Kidney tubule cell (primary cell): Measurements from ENCODE around the gene ACAD10.
"Not testable (repeated sequence)": the region's sequence is repeated elsewhere in the genome, so short reads cannot be mapped to it uniquely, and the experiment has no call there.

Experiments used
- DNase-seq: peaks from one replicate; pipeline ENCODE4 v3.0.0-alpha.2; 2018; ENCODE audit warnings: low spot score

The ACAD10 gene

GRCh38 chr12:111753144-111753881 is 67.5 kb downstream of the ACAD10 start:
- peak; percentile 65 for DNase-seq

GRCh38 chr12:111754671-111755070 is 68.8 kb downstream of the ACAD10 start:
- DNase-seq = no peak

- no peak for DNase-seq
These were observed 70.3 kb downstream of the ACAD10 start for GRCh38 chr12:111756196-111756595.

- no peak for DNase-seq
These were observed 70.8 kb downstream of the ACAD10 start for GRCh38 chr12:111756681-111757080.

GRCh38 chr12:111757361-111758119 is 71.7 kb downstream of the ACAD10 start:
- DNase-seq = peak; percentile 47

GRCh38 chr12:111758120-111758561 is 72.3 kb downstream of the ACAD10 start:
- DNase-seq = no peak

- DNase-seq = no peak
These were observed 73.4 kb downstream of the ACAD10 start for GRCh38 chr12:111759271-111759670.

GRCh38 chr12:111759991-111760390 is 74.1 kb downstream of the ACAD10 start:
- no peak for DNase-seq

- DNase-seq = no peak
These were observed 75.2 kb downstream of the ACAD10 start for GRCh38 chr12:111761099-111761498.

- no peak for DNase-seq
These were observed 75.9 kb downstream of the ACAD10 start for GRCh38 chr12:111761706-111762105.

- not testable (repeated sequence) for DNase-seq
These were observed 77.7 kb downstream of the ACAD10 start for GRCh38 chr12:111763552-111763951.

GRCh38 chr12:111764120-111764821 is 78.4 kb downstream of the ACAD10 start:
- no peak for DNase-seq

GRCh38 chr12:111766608-111767361 is 80.9 kb downstream of the ACAD10 start, which contains the start of gene ALDH2:
Gene ALDH2 (plus strand): TSS chr12:111766933. CDS start chr12:111766983, 50 bp downstream.
- peak; percentile 42 for DNase-seq

GRCh38 chr12:111767362-111768158 is 81.7 kb downstream of the ACAD10 start:
- peak; percentile 82 for DNase-seq

- no peak for DNase-seq
These were observed 82.5 kb downstream of the ACAD10 start for GRCh38 chr12:111768159-111768895.

- no peak for DNase-seq
These were observed 83.7 kb downstream of the ACAD10 start for GRCh38 chr12:111769599-111769998.

GRCh38 chr12:111773801-111774551 is 88.1 kb downstream of the ACAD10 start:
- DNase-seq = peak; percentile 92

- peak; percentile 49 for DNase-seq
These were observed 89.6 kb downstream of the ACAD10 start for GRCh38 chr12:111775205-111776193.
